ENCODE measurements around the gene NPEPPS.

GRCh38 chr17:47649153-47649971 lies 118.5 kb downstream of the NPEPPS start, which contains the start of gene KPNB1:
- TF ChIP-seq PREB (CRISPR knock-in tag; IDR thresholded peaks at IDR 0.05) (0 out of 2 replicates have a peak, but pooled peaks have one; percentile 70), EP300 (IDR thresholded peaks at IDR 0.05; ENCODE audit: low read depth in 2 of 2, low read length in 2 of 2) (peak; percentile 45 to 75; a peak in 3 of 4 replicates), EP300 (CRISPR knock-in tag; IDR thresholded peaks at IDR 0.05; ENCODE audit: borderline replicate concordance) (peak; percentile 63; the same call in 1 of the 2 replicates), HNRNPK (IDR thresholded peaks at IDR 0.05; ENCODE audit: low read depth, low read length, poor library complexity, severe bottlenecking) (peak; percentile 98), NFIC (IDR thresholded peaks at IDR 0.05; ENCODE audit: low read length) (no peak), MTF1 (CRISPR knock-in tag; IDR thresholded peaks at IDR 0.05) (no peak; the same call in 1 of the 2 replicates), RFX1 (IDR thresholded peaks at IDR 0.05) (peak; percentile 70; the same call in 1 of the 2 replicates), RXRA (CRISPR knock-in tag; IDR thresholded peaks at IDR 0.05) (peak; percentile 73), ZNF431 (CRISPR knock-in tag; IDR thresholded peaks at IDR 0.05; ENCODE audit: borderline replicate concordance, low read depth) (peak; percentile 61; the same call in 1 of the 2 replicates), ZNF280B (CRISPR knock-in tag; IDR thresholded peaks at IDR 0.05; ENCODE audit: borderline replicate concordance) (peak; percentile 63; the same call in 1 of the 2 replicates), LRRFIP1 (CRISPR knock-in tag; conservative IDR thresholded peaks at IDR 0.05) (no peak; the same call in 1 of the 2 replicates), ZNF614 (CRISPR knock-in tag; IDR thresholded peaks at IDR 0.05; ENCODE audit: borderline replicate concordance) (peak; percentile 12; the same call in 1 of the 2 replicates), SP1 (IDR thresholded peaks at IDR 0.05) (0 out of 2 replicates have a peak, but pooled peaks have one; percentile 14), SP1 (CRISPR knock-in tag; IDR thresholded peaks at IDR 0.05) (peak; percentile 97), ZNF777 (CRISPR knock-in tag; IDR thresholded peaks at IDR 0.05) (peak; percentile 55), ZNF737 (CRISPR knock-in tag; IDR thresholded peaks at IDR 0.05; ENCODE audit: borderline replicate concordance) (no peak)
